Measurements from ENCODE around the gene ABL1. TPM values are rescaled to one million over a fixed set of nuclear protein-coding genes. Genes with fewer than 3 reads are reported as not detected.

ABL1 gene
- polyA plus RNA-seq, 1 donor from 2014 or later: 18.5 TPM

- H3K27me3 ChIP-seq (ENCODE audit: insufficient read depth, low read depth, low read length): no peaks in the 10 kb centered on the region
- H3K36me3 ChIP-seq (ENCODE audit: insufficient read depth, low read length): no peaks in the 10 kb centered on the region
- H3K27ac ChIP-seq (ENCODE audit: low read length): no peak overlapping the region
- no peaks in the 10 kb centered on the region for H3K9me3 ChIP-seq (ENCODE audit: low read length)
- H3F3A ChIP-seq (ENCODE audit: insufficient read depth, low read length, poor library complexity, severe bottlenecking): no peaks in the 10 kb centered on the region
- H2AFZ ChIP-seq (ENCODE audit: low read depth, low read length): no peak overlapping the region
- no peaks in the 10 kb centered on the region for H3K79me2 ChIP-seq (replicated peaks; ENCODE audit: insufficient read depth, low read length)
- H4K20me1 ChIP-seq (ENCODE audit: insufficient read depth): no peaks in the 10 kb centered on the region
- H3K9me2 ChIP-seq (ENCODE audit: insufficient read depth, low read length): no peaks in the 10 kb centered on the region
- H3K9ac ChIP-seq (ENCODE audit: low read length): no peak overlapping the region
- no peak overlapping the region for H3K4me2 ChIP-seq (ENCODE audit: low read length)
- TF ChIP-seq EP300 (conservative IDR thresholded peaks at IDR 0.05; ENCODE audit: poor library complexity, severe bottlenecking) (no peak), RAD21 (conservative IDR thresholded peaks at IDR 0.05) (no peak), REST (IDR thresholded peaks at IDR 0.05; ENCODE audit: borderline replicate concordance) (no peak), CTCF (IDR thresholded peaks at IDR 0.05; ENCODE audit: poor library complexity, severe bottlenecking) (no peak), EZH2 (IDR thresholded peaks at IDR 0.05; ENCODE audit: borderline replicate concordance, insufficient read depth, low read length, poor library complexity, severe bottlenecking) (no peak), MXI1 (conservative IDR thresholded peaks at IDR 0.05; ENCODE audit: poor library complexity, severe bottlenecking) (no peak), SMC3 (conservative IDR thresholded peaks at IDR 0.05; ENCODE audit: poor library complexity) (no peak), POLR2AphosphoS5 (IDR thresholded peaks at IDR 0.05) (no peak), TAF1 (IDR thresholded peaks at IDR 0.05; ENCODE audit: low read depth) (no peak)
- no peak overlapping the region for H3K4me3 ChIP-seq (ENCODE audit: low read length)
Measured at GRCh38 chr9:130878295-130878694, 43.2 kb downstream of the ABL1 start.

- Histone ChIP-seq H3K27ac (ENCODE audit: low read length) (no peak overlapping the region), H4K20me1 (ENCODE audit: insufficient read depth) (no peaks in the 10 kb centered on the region), H3K9me2 (ENCODE audit: insufficient read depth, low read length) (no peaks in the 10 kb centered on the region), H3K36me3 (ENCODE audit: insufficient read depth, low read length) (no peaks in the 10 kb centered on the region), H2AFZ (ENCODE audit: low read depth, low read length) (no peak overlapping the region), H3K79me2 (replicated peaks; ENCODE audit: insufficient read depth, low read length) (no peaks in the 10 kb centered on the region), H3K4me3 (ENCODE audit: low read length) (no peak overlapping the region), H3F3A (ENCODE audit: insufficient read depth, low read length, poor library complexity, severe bottlenecking) (no peaks in the 10 kb centered on the region), H3K9ac (ENCODE audit: low read length) (no peak overlapping the region), H3K4me2 (ENCODE audit: low read length) (no peak overlapping the region), H3K27me3 (ENCODE audit: insufficient read depth, low read depth, low read length) (no peaks in the 10 kb centered on the region), H3K9me3 (ENCODE audit: low read length) (no peaks in the 10 kb centered on the region)
- TF ChIP-seq CTCF (IDR thresholded peaks at IDR 0.05; ENCODE audit: poor library complexity, severe bottlenecking) (no peak), MXI1 (conservative IDR thresholded peaks at IDR 0.05; ENCODE audit: poor library complexity, severe bottlenecking) (no peak), TAF1 (IDR thresholded peaks at IDR 0.05; ENCODE audit: low read depth) (no peak), EP300 (conservative IDR thresholded peaks at IDR 0.05; ENCODE audit: poor library complexity, severe bottlenecking) (no peak), REST (IDR thresholded peaks at IDR 0.05; ENCODE audit: borderline replicate concordance) (no peak), RAD21 (conservative IDR thresholded peaks at IDR 0.05) (no peak), SMC3 (conservative IDR thresholded peaks at IDR 0.05; ENCODE audit: poor library complexity) (no peak), POLR2AphosphoS5 (IDR thresholded peaks at IDR 0.05) (no peak), EZH2 (IDR thresholded peaks at IDR 0.05; ENCODE audit: borderline replicate concordance, insufficient read depth, low read length, poor library complexity, severe bottlenecking) (no peak)
Measured at GRCh38 chr9:130879863-130880411, 44.9 kb downstream of the ABL1 start.

Data from neural cell (in vitro differentiated cells).